GM12891 (cell line): ENCODE data around the gene NAV2.

Source experiments
- POLR2A ChIP-seq: IDR thresholded peaks from 2 replicates; pipeline ENCODE4 v1.6.1; 2011; ENCODE audit warnings: low read depth, low read length, control low read depth
- POLR2AphosphoS5 ChIP-seq: IDR thresholded peaks from 2 replicates; pipeline ENCODE4 v1.6.1; 2011; ENCODE audit warnings: low read depth, low read length, control low read depth
- POU2F2 ChIP-seq: IDR thresholded peaks from 2 replicates; pipeline ENCODE4 v1.6.1; 2011; ENCODE audit warnings: low read depth, mild to moderate bottlenecking, control low read depth, low read length, moderate library complexity

DNA sequence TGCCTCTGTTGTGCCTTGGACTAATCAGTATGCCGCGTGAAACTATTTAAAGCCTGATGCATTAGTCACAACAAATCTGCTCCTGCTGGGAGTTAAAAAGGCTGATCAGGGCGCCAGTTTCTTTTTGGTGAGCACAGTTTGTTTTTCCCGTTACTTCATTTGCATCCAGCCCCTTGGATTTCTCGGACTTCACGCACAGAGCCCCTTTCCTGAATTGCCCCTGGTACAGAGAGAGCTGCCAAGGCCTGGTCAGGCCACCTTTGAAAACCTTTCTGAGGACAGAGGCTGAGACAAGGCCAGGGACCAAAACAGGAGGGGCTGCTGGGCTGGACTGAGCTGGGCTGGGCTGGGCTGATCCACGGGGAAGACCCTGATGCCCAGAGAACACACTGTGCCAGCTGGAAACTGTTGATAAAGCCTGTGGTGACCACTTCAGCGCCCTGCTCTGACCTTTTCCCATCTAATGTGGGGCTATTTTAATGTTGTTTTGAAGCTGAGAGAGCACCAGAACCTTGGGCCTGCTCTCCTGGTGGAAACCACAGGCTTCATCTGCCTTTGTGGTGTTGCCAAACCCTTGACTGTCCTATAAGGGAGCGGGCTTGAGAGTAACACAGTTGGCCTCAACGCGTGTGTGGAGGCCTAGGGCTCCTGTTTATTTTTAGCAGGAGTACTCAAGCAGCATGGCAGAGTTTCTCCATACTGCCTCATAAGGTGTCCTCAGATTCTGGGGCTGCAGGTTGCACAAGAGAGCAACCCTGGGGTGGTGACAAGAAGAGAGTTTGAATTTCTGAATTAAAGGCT is 44.2 kb downstream of the NAV2 start:
- TF ChIP-seq POLR2AphosphoS5, result no peak
- no peak for TF ChIP-seq POLR2A
- TF ChIP-seq POU2F2, result no peak
